Astrocyte (in vitro differentiated cells and primary cell): Measurements from ENCODE around the gene AGBL4. TPM values are rescaled to one million over a fixed set of nuclear protein-coding genes. Genes with fewer than 3 reads are reported as not detected.

Experiments used
- DNase-seq: peaks from one replicate; pipeline ENCODE4 v3.0.0-alpha.2; 2010; ENCODE audit warnings: low read depth
- FAIRE-seq: peaks from 2 replicates; lab custom pipeline; 2011; peaks lifted over from hg19 to GRCh38; lab: Jason Lieb, UNC
- H2AFZ ChIP-seq: 2 replicates; pipeline ENCODE4 v1.6.0; 2012; ENCODE audit warnings: low read depth, low read length, inconsistent platforms
- H3K27ac ChIP-seq: 2 replicates; pipeline ENCODE4 v1.5.1; 2011; ENCODE audit warnings: low read depth, low read length, inconsistent platforms
- H3K27me3 ChIP-seq: 2 replicates; pipeline ENCODE4 v1.6.0; 2011; ENCODE audit warnings: low read length, inconsistent platforms; ENCODE audit not compliant: insufficient read depth
- H3K36me3 ChIP-seq: 2 replicates; pipeline ENCODE4 v1.5.1; 2011; ENCODE audit warnings: low read length, inconsistent platforms; ENCODE audit not compliant: insufficient read depth
- H3K4me1 ChIP-seq: 2 replicates; pipeline ENCODE4 v1.5.1; 2011; ENCODE audit warnings: low read length, inconsistent platforms; ENCODE audit not compliant: insufficient read depth
- H3K4me2 ChIP-seq: 2 replicates; pipeline ENCODE4 v1.6.0; 2012; ENCODE audit warnings: low read length, inconsistent platforms
- H3K4me3 ChIP-seq: 2 replicates; pipeline ENCODE4 v1.5.1; 2011; ENCODE audit warnings: low read depth, mild to moderate bottlenecking, low read length, inconsistent platforms; ENCODE audit not compliant: insufficient read depth
- H3K79me2 ChIP-seq: 2 replicates; pipeline ENCODE4 v1.6.0; 2012; ENCODE audit warnings: mild to moderate bottlenecking, low read length, inconsistent platforms; ENCODE audit not compliant: insufficient read depth
- H3K9ac ChIP-seq: 2 replicates; pipeline ENCODE4 v1.6.0; 2012; ENCODE audit warnings: mild to moderate bottlenecking, low read length, inconsistent platforms
- H3K9me3 ChIP-seq: 2 replicates; pipeline ENCODE4 v1.5.1; 2012; ENCODE audit warnings: low read depth, mild to moderate bottlenecking, low read length, inconsistent platforms; ENCODE audit not compliant: insufficient read depth
- H4K20me1 ChIP-seq: 2 replicates; pipeline ENCODE4 v1.6.0; 2012; ENCODE audit warnings: low read length, inconsistent platforms; ENCODE audit not compliant: insufficient read depth
- H3K27ac Mint-ChIP-seq: one replicate; pipeline ENCODE4 v1.8.0; 2021; ENCODE audit warnings: mild to moderate bottlenecking, mixed read lengths; ENCODE audit not compliant: unreplicated experiment
- H3K27me3 Mint-ChIP-seq: one replicate; pipeline ENCODE4 v1.8.0; 2021; ENCODE audit warnings: low read depth, mixed read lengths; ENCODE audit not compliant: unreplicated experiment
- H3K36me3 Mint-ChIP-seq: one replicate; pipeline ENCODE4 v1.8.0; 2021; ENCODE audit warnings: low read depth, mixed read lengths; ENCODE audit not compliant: unreplicated experiment
- H3K4me1 Mint-ChIP-seq: one replicate; pipeline ENCODE4 v1.8.0; 2021; ENCODE audit warnings: low read depth, mixed read lengths; ENCODE audit not compliant: unreplicated experiment
- H3K4me3 Mint-ChIP-seq: one replicate; pipeline ENCODE4 v1.8.0; 2021; ENCODE audit warnings: mild to moderate bottlenecking, moderate library complexity, mixed read lengths; ENCODE audit not compliant: unreplicated experiment
- H3K9me3 Mint-ChIP-seq: one replicate; pipeline ENCODE4 v1.8.0; 2021; ENCODE audit warnings: mild to moderate bottlenecking, mixed read lengths; ENCODE audit not compliant: unreplicated experiment
- EZH2 ChIP-seq: IDR thresholded peaks from 2 replicates; pipeline ENCODE4 v1.6.1; 2012; ENCODE audit warnings: mild to moderate bottlenecking, low read length, inconsistent platforms; ENCODE audit not compliant: insufficient read depth
- total RNA-seq: library from RNA; stranded (reverse); gene quantifications from 2 replicates; pipeline ENCODE4 v1.2.1, GENCODE V29; 2021
- TF ChIP-seq, protein P1 (sequence below): IDR thresholded peaks from 2 replicates; pipeline ENCODE4 v1.5.1; 2011; ENCODE audit warnings: low read depth, mild to moderate bottlenecking, inconsistent platforms, low read length, moderate library complexity; ENCODE audit not compliant: insufficient read depth

Gene AGBL4
- total RNA-seq, 1 donor from 2014 or later: not detected

DNA sequence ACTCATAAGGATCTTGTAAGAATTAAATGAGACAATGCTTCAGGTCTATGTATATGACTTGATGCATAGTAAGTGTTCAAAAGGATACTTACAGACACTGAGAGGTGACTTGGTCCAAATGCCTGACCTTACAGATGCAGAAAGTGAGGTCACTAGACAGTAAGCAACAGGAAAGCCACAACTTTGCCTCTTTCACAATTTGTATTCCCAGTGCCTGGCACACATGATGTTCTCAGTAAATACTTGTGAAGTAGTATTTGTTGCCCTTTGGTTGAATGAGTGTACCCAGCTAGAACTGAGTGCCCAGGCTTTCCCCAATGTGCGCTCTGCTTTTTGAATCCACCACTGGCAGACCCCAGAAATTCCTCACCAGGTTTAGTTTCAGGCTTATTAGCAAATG is 1352.2 kb downstream of the AGBL4 start:
- Histone ChIP-seq H4K20me1 (no peaks in the 10 kb centered on the region), H2AFZ (no peak overlapping the region), H3K27me3 (peaks cover 2% of the 10 kb centered on the region), H3K4me1 (peaks cover 12% of the 10 kb centered on the region), H3K27ac (no peak overlapping the region), H3K36me3 (no peaks in the 10 kb centered on the region), H3K4me3 (no peak overlapping the region), H3K4me2 (no peak overlapping the region), H3K9me3 (no peaks in the 10 kb centered on the region), H3K79me2 (no peaks in the 10 kb centered on the region), H3K9ac (no peak overlapping the region)
- peaks cover 8% of the 10 kb centered on the region for H3K27me3 Mint-ChIP-seq
- no peak for DNase-seq
- H3K9me3 Mint-ChIP-seq: no peaks in the 10 kb centered on the region
- H3K36me3 Mint-ChIP-seq: no peaks in the 10 kb centered on the region
- FAIRE-seq: no peak
- H3K27ac Mint-ChIP-seq: no peak overlapping the region
- no peak for TF ChIP-seq EZH2
- TF ChIP-seq, protein P1, sequence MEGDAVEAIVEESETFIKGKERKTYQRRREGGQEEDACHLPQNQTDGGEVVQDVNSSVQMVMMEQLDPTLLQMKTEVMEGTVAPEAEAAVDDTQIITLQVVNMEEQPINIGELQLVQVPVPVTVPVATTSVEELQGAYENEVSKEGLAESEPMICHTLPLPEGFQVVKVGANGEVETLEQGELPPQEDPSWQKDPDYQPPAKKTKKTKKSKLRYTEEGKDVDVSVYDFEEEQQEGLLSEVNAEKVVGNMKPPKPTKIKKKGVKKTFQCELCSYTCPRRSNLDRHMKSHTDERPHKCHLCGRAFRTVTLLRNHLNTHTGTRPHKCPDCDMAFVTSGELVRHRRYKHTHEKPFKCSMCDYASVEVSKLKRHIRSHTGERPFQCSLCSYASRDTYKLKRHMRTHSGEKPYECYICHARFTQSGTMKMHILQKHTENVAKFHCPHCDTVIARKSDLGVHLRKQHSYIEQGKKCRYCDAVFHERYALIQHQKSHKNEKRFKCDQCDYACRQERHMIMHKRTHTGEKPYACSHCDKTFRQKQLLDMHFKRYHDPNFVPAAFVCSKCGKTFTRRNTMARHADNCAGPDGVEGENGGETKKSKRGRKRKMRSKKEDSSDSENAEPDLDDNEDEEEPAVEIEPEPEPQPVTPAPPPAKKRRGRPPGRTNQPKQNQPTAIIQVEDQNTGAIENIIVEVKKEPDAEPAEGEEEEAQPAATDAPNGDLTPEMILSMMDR: no peak
- peaks cover 12% of the 10 kb centered on the region for H3K4me1 Mint-ChIP-seq
- no peak overlapping the region for H3K4me3 Mint-ChIP-seq

DNA sequence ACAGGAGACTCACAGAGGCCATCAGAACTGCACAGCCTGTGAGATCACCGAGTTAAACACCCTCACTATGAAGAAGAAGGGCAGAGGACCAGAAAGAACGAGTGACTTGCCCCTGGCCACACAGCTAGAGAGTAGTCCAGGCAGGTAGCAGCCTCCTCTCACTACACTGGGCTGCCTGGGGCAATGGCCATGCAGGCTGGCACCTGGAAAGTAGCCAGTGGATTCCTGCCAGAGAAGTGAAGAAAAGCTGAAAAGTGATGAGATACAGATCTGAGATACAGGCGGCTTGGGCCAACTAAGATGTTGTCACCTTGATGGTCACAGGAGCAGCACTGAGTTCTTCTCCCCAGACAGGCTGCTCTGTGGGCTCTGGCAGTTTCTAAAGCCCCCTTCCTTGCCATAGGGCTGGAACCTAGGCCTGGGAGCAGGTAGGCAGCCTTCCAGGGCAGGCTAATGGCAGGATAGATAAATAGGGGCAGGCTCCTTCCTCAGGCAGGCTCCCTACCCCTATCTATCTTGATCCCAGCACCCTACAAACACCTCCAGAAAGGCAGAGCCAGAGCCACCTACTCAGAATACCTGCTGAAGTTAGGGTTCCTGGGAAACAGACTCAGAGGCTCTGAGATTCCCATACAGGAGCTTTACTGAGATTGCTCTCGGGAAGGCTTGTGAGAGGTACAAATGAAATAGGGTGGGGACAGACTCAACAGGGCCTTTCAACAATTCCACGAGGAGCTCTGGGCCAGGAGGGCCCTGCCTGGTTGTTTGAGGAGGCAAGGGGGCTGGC is 1353.3 kb downstream of the AGBL4 start:
- Mint-ChIP-seq H3K4me1 (peaks cover 10% of the 10 kb centered on the region), H3K36me3 (no peaks in the 10 kb centered on the region), H3K9me3 (no peaks in the 10 kb centered on the region), H3K27ac (no peak overlapping the region), H3K4me3 (no peak overlapping the region), H3K27me3 (peaks cover 8% of the 10 kb centered on the region)
- no peak overlapping the region for H3K4me3 ChIP-seq
- TF ChIP-seq EZH2: no peak
- TF ChIP-seq, protein P1: no peak
- H3K27ac ChIP-seq: no peak overlapping the region
- H3K36me3 ChIP-seq: no peaks in the 10 kb centered on the region
- H3K9ac ChIP-seq: no peak overlapping the region
- no peak overlapping the region for H3K4me2 ChIP-seq
- no peak for DNase-seq
- no peaks in the 10 kb centered on the region for H3K79me2 ChIP-seq
- H3K9me3 ChIP-seq: no peaks in the 10 kb centered on the region
- no peaks in the 10 kb centered on the region for H4K20me1 ChIP-seq
- peaks cover 2% of the 10 kb centered on the region for H3K27me3 ChIP-seq
- FAIRE-seq: no peak
- H2AFZ ChIP-seq: no peak overlapping the region
- H3K4me1 ChIP-seq: peaks cover 10% of the 10 kb centered on the region

DNA sequence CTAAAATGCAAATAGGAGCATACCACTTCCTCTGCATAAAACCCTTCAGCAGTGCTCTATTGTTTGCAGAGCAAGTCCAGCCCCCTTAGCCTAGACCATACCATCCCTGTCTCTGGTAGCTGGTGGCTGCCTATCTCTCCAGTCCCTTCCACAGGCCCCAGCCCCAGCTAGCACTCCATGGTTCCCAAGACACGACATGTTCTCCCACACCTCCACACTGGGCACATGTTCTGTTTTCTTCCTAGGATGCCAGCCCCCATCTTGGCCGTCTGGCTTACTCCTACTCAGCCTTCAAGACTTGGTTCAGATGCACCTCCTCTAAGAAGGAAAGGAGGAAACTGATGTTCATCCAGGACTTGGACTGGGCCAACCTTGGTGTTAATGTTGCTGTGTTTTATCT is 1355.4 kb downstream of the AGBL4 start:
- Histone ChIP-seq H4K20me1 (no peaks in the 10 kb centered on the region), H3K27me3 (peaks cover 9% of the 10 kb centered on the region), H3K4me3 (no peak overlapping the region), H3K4me2 (no peak overlapping the region), H3K9me3 (no peaks in the 10 kb centered on the region), H3K36me3 (no peaks in the 10 kb centered on the region), H3K79me2 (no peaks in the 10 kb centered on the region), H3K4me1 (no peaks in the 10 kb centered on the region), H3K27ac (no peak overlapping the region), H3K9ac (no peak overlapping the region), H2AFZ (no peak overlapping the region)
- DNase-seq (no peak), FAIRE-seq (no peak)
- no peaks in the 10 kb centered on the region for H3K36me3 Mint-ChIP-seq
- H3K4me1 Mint-ChIP-seq: no peaks in the 10 kb centered on the region
- TF ChIP-seq, protein P1: no peak
- TF ChIP-seq EZH2: no peak
- H3K4me3 Mint-ChIP-seq: no peak overlapping the region
- peaks cover 12% of the 10 kb centered on the region for H3K27me3 Mint-ChIP-seq
- no peaks in the 10 kb centered on the region for H3K9me3 Mint-ChIP-seq
- H3K27ac Mint-ChIP-seq: no peak overlapping the region
